H9 (cell line): ENCODE results near the gene ATL1. TPM values are rescaled to one million over a fixed set of nuclear protein-coding genes. Genes with fewer than 3 reads are reported as not detected.
"Not testable (repeated sequence)": the region's sequence is repeated elsewhere in the genome, so short reads cannot be mapped to it uniquely, and the experiment has no call there.

Experiments
- DNase-seq: peaks from one replicate; pipeline ENCODE4 v3.0.0-alpha.2; 2017
- H2AFZ ChIP-seq: one replicate; pipeline ENCODE4 v1.6.1; 2013; ENCODE audit warnings: mild to moderate bottlenecking, low read length, control low read depth, moderate library complexity
- H2AK5ac ChIP-seq: 2 replicates; pipeline ENCODE4 v1.6.1; 2013; ENCODE audit warnings: low read length, control low read depth, mixed read lengths; ENCODE audit not compliant: insufficient read length
- H2BK120ac ChIP-seq: one replicate; pipeline ENCODE4 v1.6.1; 2013; ENCODE audit warnings: low read depth, mild to moderate bottlenecking, low read length, control low read depth, inconsistent platforms; ENCODE audit not compliant: poor library complexity, severe bottlenecking
- H2BK12ac ChIP-seq: 2 replicates; pipeline ENCODE4 v1.6.1; 2013; ENCODE audit warnings: low read length, control low read depth, mixed read lengths, low read depth; ENCODE audit not compliant: insufficient read length
- H2BK15ac ChIP-seq: 2 replicates; pipeline ENCODE4 v1.6.1; 2013; ENCODE audit warnings: low read depth, low read length, control low read depth
- H2BK20ac ChIP-seq: one replicate; pipeline ENCODE4 v1.6.1; 2013; ENCODE audit warnings: low read depth, mild to moderate bottlenecking, low read length, control low read depth, inconsistent platforms; ENCODE audit not compliant: poor library complexity, severe bottlenecking
- H2BK5ac ChIP-seq: 2 replicates; pipeline ENCODE4 v1.6.1; 2013; ENCODE audit warnings: low read length, control low read depth, mixed read lengths; ENCODE audit not compliant: insufficient read length
- H3K14ac ChIP-seq: 2 replicates; pipeline ENCODE4 v1.6.1; 2013; ENCODE audit warnings: low read length, control low read depth; ENCODE audit not compliant: insufficient read depth
- H3K18ac ChIP-seq: 2 replicates; pipeline ENCODE4 v1.6.1; 2013; ENCODE audit warnings: low read depth, mild to moderate bottlenecking, mixed read lengths, low read length, control low read depth; ENCODE audit not compliant: insufficient read length
- H3K23ac ChIP-seq: 2 replicates; pipeline ENCODE4 v1.6.1; 2013; ENCODE audit warnings: low read length, control low read depth, mixed read lengths, low read depth; ENCODE audit not compliant: insufficient read length
- H3K23me2 ChIP-seq: 2 replicates; pipeline ENCODE4 v1.6.1; 2013; ENCODE audit warnings: low read depth, mild to moderate bottlenecking, mixed read lengths, low read length, control low read depth; ENCODE audit not compliant: insufficient read length, poor library complexity, severe bottlenecking
- H3K27ac ChIP-seq: 2 replicates; pipeline ENCODE4 v1.5.1; 2013; ENCODE audit warnings: low read length, control low read depth, mixed read lengths, low read depth; ENCODE audit not compliant: insufficient read length
- H3K27me3 ChIP-seq: 2 replicates; pipeline ENCODE4 v1.6.1; 2013; ENCODE audit warnings: low read length, control low read depth, inconsistent platforms; ENCODE audit not compliant: insufficient read depth
- H3K4ac ChIP-seq: 2 replicates; pipeline ENCODE4 v1.6.1; 2013; ENCODE audit warnings: low read depth, mild to moderate bottlenecking, control low read depth, inconsistent platforms, low read length, moderate library complexity
- H3K4me1 ChIP-seq: 2 replicates; pipeline ENCODE4 v1.6.1; 2013; ENCODE audit warnings: low read length, control low read depth, inconsistent platforms; ENCODE audit not compliant: insufficient read depth
- H3K4me2 ChIP-seq: 2 replicates; pipeline ENCODE4 v1.6.1; 2013; ENCODE audit warnings: low read length, control low read depth, mixed read lengths; ENCODE audit not compliant: insufficient read length, insufficient read depth
- H3K56ac ChIP-seq: 2 replicates; pipeline ENCODE4 v1.6.1; 2013; ENCODE audit warnings: low read depth, mild to moderate bottlenecking, mixed read lengths, low read length, control low read depth; ENCODE audit not compliant: insufficient read length
- H3K79me1 ChIP-seq: 2 replicates; pipeline ENCODE4 v1.6.1; 2013; ENCODE audit warnings: low read depth, mild to moderate bottlenecking, moderate library complexity, low read length, control low read depth, inconsistent platforms; ENCODE audit not compliant: insufficient read depth, poor library complexity, severe bottlenecking
- H3K79me2 ChIP-seq: 2 replicates; pipeline ENCODE4 v1.6.1; 2013; ENCODE audit warnings: low read length, control low read depth, inconsistent platforms; ENCODE audit not compliant: insufficient read depth
- H3K9ac ChIP-seq: 2 replicates; pipeline ENCODE4 v1.6.1; 2013; ENCODE audit warnings: low read length, control low read depth, mixed read lengths; ENCODE audit not compliant: insufficient read length; ENCODE audit errors: extremely low read depth
- H3K9me3 ChIP-seq: one replicate; pipeline ENCODE4 v1.6.1; 2013; ENCODE audit warnings: low read depth, low read length, inconsistent platforms; ENCODE audit not compliant: control insufficient read depth
- H3T11ph ChIP-seq: one replicate; pipeline ENCODE4 v1.6.1; 2013; ENCODE audit warnings: mild to moderate bottlenecking, low read length, control low read depth, inconsistent platforms
- H4K20me1 ChIP-seq: one replicate; pipeline ENCODE4 v1.6.1; 2013; ENCODE audit not compliant: control insufficient read depth, insufficient read length, insufficient read depth
- H4K5ac ChIP-seq: 2 replicates; pipeline ENCODE4 v1.6.1; 2013; ENCODE audit warnings: low read depth, mild to moderate bottlenecking, mixed read lengths, low read length, control low read depth; ENCODE audit not compliant: insufficient read length
- H4K8ac ChIP-seq: replicated peaks from 2 replicates; pipeline ENCODE4 v1.6.1; 2013; ENCODE audit warnings: low read length, control low read depth, mixed read lengths, low read depth; ENCODE audit not compliant: insufficient read length
- H4K91ac ChIP-seq: 2 replicates; pipeline ENCODE4 v1.6.1; 2013; ENCODE audit warnings: low read depth, mild to moderate bottlenecking, moderate library complexity, mixed read lengths, low read length, control low read depth; ENCODE audit not compliant: insufficient read length
- H3K27ac Mint-ChIP-seq, 3 experiments: 2 replicates in 2 of 3; 3 replicates in 1 of 3; pipeline ENCODE4 v1.8.0; 2020 to 2021; ENCODE audit warnings: mixed read lengths in 3 of 3, mild to moderate bottlenecking in 1 of 3, moderate library complexity in 1 of 3
- H3K27me3 Mint-ChIP-seq: 2 replicates; pipeline ENCODE4 v1.8.0; 2021; ENCODE audit warnings: low read depth, mild to moderate bottlenecking, moderate library complexity, mixed read lengths
- H3K36me3 Mint-ChIP-seq, 3 experiments: 2 replicates in 2 of 3; 3 replicates in 1 of 3; pipeline ENCODE4 v1.8.0; 2020 to 2021; ENCODE audit warnings: low read depth in 3 of 3, mixed read lengths in 3 of 3; ENCODE audit not compliant: insufficient read depth in 1 of 3
- H3K4me1 Mint-ChIP-seq, 2 experiments: 2 replicates each; pipeline ENCODE4 v1.8.0; 2020; ENCODE audit warnings: mixed read lengths in 2 of 2
- H3K4me3 Mint-ChIP-seq, 2 experiments: 2 replicates in 1 of 2; 3 replicates in 1 of 2; pipeline ENCODE4 v1.8.0; 2020 to 2021; ENCODE audit warnings: mild to moderate bottlenecking in 2 of 2, mixed read lengths in 2 of 2, moderate library complexity in 1 of 2
- H3K9me3 Mint-ChIP-seq, 2 experiments: 2 replicates in 1 of 2; 3 replicates in 1 of 2; pipeline ENCODE4 v1.8.0; 2020; ENCODE audit warnings: mild to moderate bottlenecking in 2 of 2, mixed read lengths in 2 of 2, moderate library complexity in 1 of 2
- WGBS: extraction: QIAGEN DNeasy Blood & Tissue Kit; methylation state at CpG from one replicate; pipeline ENCODE4 v1.1.7; 2013; ENCODE audit warnings: missing lambda C conversion rate, low lambda C conversion rate, mixed read lengths; ENCODE audit not compliant: insufficient read length; ENCODE audit errors: extremely low coverage; 5-methylcytosine and 5-hydroxymethylcytosine counted together
- total RNA-seq: library from RNA; stranded (reverse); gene quantifications from 2 replicates; pipeline ENCODE4 v1.2.1, GENCODE V29; 2021

ATL1 gene
- total RNA-seq, 1 experiment from 2014 or later: 3.0 TPM

DNA sequence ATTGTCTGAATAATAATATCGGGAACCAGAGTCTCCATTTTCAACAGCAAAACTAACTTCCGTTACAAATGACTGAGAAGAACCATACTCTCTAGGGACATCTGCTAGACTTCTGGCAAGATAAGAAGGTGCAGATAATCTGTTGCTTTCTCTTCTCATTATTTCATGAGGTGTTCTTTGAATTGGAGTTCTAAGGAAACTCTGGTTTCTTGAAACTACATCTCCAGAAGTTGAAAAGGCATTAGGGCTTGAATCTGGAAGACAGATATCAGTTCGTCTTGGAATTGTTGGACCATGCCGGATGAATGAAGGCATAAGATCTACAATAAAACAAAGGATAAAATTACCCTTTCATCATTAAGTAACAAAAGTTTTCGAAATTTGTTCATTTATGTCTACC lies 105.4 kb downstream of the ATL1 start:
- H3K36me3 Mint-ChIP-seq: peaks cover 39 to 42% (median 42%) of the 10 kb centered on the region in 3 experiments
- not testable (repeated sequence) for H3K9me3 Mint-ChIP-seq, H2BK12ac ChIP-seq, H3K4me1 ChIP-seq, H2BK5ac ChIP-seq, H3K4ac ChIP-seq, H2AK5ac ChIP-seq, H3K4me2 ChIP-seq, H2AFZ ChIP-seq, H3K23me2 ChIP-seq, H3K27ac ChIP-seq, H3K23ac ChIP-seq, H3K27me3 Mint-ChIP-seq, H3K27me3 ChIP-seq, H4K91ac ChIP-seq, H2BK15ac ChIP-seq, H3K9me3 ChIP-seq, DNase-seq, H3K14ac ChIP-seq, H3K9ac ChIP-seq, H4K20me1 ChIP-seq, H3K27ac Mint-ChIP-seq, H3K18ac ChIP-seq, H2BK20ac ChIP-seq, H4K5ac ChIP-seq, H3T11ph ChIP-seq, H3K79me1 ChIP-seq, H4K8ac ChIP-seq, H2BK120ac ChIP-seq, H3K56ac ChIP-seq
- H3K4me1 Mint-ChIP-seq: peaks cover 12 to 21% of the 10 kb centered on the region in 2 experiments
- H3K79me2 ChIP-seq: peaks cover 12% of the 10 kb centered on the region; the same call in 1 of the 2 replicates
- no CpG with 5 or more reads among the region's 5 CpGs for WGBS
- peak overlapping the region; percentile 8 to 39; a peak in 3 of 5 replicates for H3K4me3 Mint-ChIP-seq
